Ishikawa (cell line): ENCODE results near the gene NEK11.

ENCODE experiments used
- FOXM1 ChIP-seq: IDR thresholded peaks from 2 replicates; pipeline ENCODE4 v1.6.1; 2012; ENCODE audit warnings: low read depth, borderline replicate concordance
- TAF1 ChIP-seq: IDR thresholded peaks from 2 replicates; pipeline ENCODE4 v1.6.1; 2012; ENCODE audit warnings: low read depth, mild to moderate bottlenecking

DNA sequence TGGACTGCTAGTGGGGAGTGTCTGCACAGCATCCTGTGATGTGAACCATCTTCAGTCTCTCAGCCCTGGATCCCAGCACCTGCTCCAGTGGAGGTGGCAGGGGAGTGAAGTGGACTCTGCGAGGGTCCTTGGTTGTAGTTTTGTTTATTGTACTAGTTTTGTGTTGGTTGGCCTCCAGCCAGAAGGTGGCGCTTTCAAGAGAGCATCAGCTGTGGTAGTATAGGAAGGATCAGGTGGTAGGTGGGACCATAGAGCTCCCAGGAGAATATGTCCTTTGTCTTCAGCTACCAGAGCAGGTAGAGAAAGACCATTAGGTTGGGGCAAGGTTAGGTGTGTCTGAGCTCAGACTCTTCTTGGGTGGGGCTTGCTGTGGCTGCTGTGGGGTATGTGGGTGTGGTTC lies 20.9 kb downstream of the NEK11 start:
- TF ChIP-seq TAF1 (no peak), FOXM1 (no peak)
